OCI-LY3 (cell line): ENCODE data around the gene PTPRR.

ENCODE experiments used
- EZH2phosphoT487 ChIP-seq: fragments of 200-600 bp; shearing (Covaris generic); IDR thresholded peaks from 2 replicates; pipeline ENCODE4 v1.6.1; 2018; ENCODE audit warnings: antibody characterized with exemption, mixed run types, low read depth
- TF ChIP-seq, protein P1 (sequence below): fragments of 200-600, 300-600 bp; sonication (generic); IDR thresholded peaks from 2 replicates; pipeline ENCODE4 v1.5.1; 2014; ENCODE audit warnings: antibody characterized with exemption, low read length, low read depth

DNA sequence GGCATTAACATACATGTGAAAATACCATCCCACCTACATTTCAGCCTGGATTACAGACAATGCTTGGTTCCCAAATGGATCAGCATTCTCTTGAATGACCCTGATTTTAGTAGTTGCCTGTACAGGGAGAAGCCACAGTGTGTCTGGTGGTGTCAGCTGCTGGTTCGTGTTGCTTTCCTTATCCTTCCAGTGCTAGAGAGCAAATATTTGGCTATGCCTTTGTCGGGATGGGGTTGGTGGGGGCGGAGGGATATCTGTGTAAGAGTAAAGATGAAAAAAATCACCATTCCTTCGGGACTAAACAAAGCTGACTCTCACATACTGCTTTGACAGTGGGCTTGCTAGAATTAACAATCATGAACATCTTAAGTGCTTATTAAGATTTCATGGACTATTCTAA is 96.0 kb downstream of the PTPRR start:
- TF ChIP-seq, protein P1, sequence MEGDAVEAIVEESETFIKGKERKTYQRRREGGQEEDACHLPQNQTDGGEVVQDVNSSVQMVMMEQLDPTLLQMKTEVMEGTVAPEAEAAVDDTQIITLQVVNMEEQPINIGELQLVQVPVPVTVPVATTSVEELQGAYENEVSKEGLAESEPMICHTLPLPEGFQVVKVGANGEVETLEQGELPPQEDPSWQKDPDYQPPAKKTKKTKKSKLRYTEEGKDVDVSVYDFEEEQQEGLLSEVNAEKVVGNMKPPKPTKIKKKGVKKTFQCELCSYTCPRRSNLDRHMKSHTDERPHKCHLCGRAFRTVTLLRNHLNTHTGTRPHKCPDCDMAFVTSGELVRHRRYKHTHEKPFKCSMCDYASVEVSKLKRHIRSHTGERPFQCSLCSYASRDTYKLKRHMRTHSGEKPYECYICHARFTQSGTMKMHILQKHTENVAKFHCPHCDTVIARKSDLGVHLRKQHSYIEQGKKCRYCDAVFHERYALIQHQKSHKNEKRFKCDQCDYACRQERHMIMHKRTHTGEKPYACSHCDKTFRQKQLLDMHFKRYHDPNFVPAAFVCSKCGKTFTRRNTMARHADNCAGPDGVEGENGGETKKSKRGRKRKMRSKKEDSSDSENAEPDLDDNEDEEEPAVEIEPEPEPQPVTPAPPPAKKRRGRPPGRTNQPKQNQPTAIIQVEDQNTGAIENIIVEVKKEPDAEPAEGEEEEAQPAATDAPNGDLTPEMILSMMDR, result no peak
- TF ChIP-seq EZH2phosphoT487, result no peak
